WTC11 (cell line): ENCODE measurements around the gene WDFY4. TPM values are rescaled to one million over a fixed set of nuclear protein-coding genes. Genes with fewer than 3 reads are reported as not detected.
A peak's percentile ranks its signal among the peaks of the same experiment; 100 is the strongest.

Experiments
- ATAC-seq: fragments of 200-7000 bp; cut with Tn5 transposase; 2 replicates; pipeline ENCODE4 v1.10.0; 2021; ENCODE audit warnings: mild to moderate bottlenecking, moderate library complexity
- CTCF ChIA-PET: fragments of 300-600 bp; sonication (Branson Sonifier 250); formaldehyde crosslinking; loops from one replicate; lab custom pipeline; 2021; ENCODE audit warnings: antibody characterized with exemption; lab: Charles Lee
- POLR2A ChIA-PET: fragments of 350-600 bp; sonication (Branson Sonifier 250); formaldehyde crosslinking; loops from one replicate; lab custom pipeline; 2021; ENCODE audit warnings: antibody characterized with exemption; lab: Charles Lee
- DNase-seq: peaks from one replicate; pipeline ENCODE4 v3.0.0; 2021; ENCODE audit warnings: low spot score
- H3K27ac Mint-ChIP-seq: 2 replicates; pipeline ENCODE4 v1.8.0; 2021; ENCODE audit warnings: mixed read lengths
- H3K27me3 Mint-ChIP-seq: 2 replicates; pipeline ENCODE4 v1.8.0; 2021; ENCODE audit warnings: low read depth, mild to moderate bottlenecking, moderate library complexity, mixed read lengths
- H3K36me3 Mint-ChIP-seq: 2 replicates; pipeline ENCODE4 v1.8.0; 2021; ENCODE audit warnings: mixed read lengths
- H3K4me1 Mint-ChIP-seq: 2 replicates; pipeline ENCODE4 v1.8.0; 2022; ENCODE audit warnings: mixed read lengths
- H3K4me3 Mint-ChIP-seq: 2 replicates; pipeline ENCODE4 v1.8.0; 2021; ENCODE audit warnings: mild to moderate bottlenecking, moderate library complexity, mixed read lengths
- H3K9me3 Mint-ChIP-seq: 2 replicates; pipeline ENCODE4 v1.8.0; 2021; ENCODE audit warnings: mixed read lengths
- AFF4 ChIP-seq: sonication (generic); formaldehyde crosslinking; IDR thresholded peaks from 2 replicates; pipeline ENCODE4 v1.8.1; 2023; ENCODE audit warnings: mild to moderate bottlenecking, missing genetic modification reagents, borderline replicate concordance
- ATF3 ChIP-seq: sonication (generic); formaldehyde crosslinking; conservative IDR thresholded peaks from 2 replicates; pipeline ENCODE4 v1.8.1; 2022; ENCODE audit warnings: mild to moderate bottlenecking, missing genetic modification reagents
- CTCF ChIP-seq: fragments of 200-600 bp; IDR thresholded peaks from 2 replicates; pipeline ENCODE4 v1.8.0; 2022; ENCODE audit warnings: antibody characterized with exemption
- ERG ChIP-seq: fragments of 250-450 bp; sonication (Bioruptor Pico); IDR thresholded peaks from 2 replicates; pipeline ENCODE4 v1.8.0; 2021; ENCODE audit warnings: mild to moderate bottlenecking
- ETV6 ChIP-seq: sonication (generic); formaldehyde crosslinking; IDR thresholded peaks from 2 replicates; pipeline ENCODE4 v1.8.1; 2022; ENCODE audit warnings: mild to moderate bottlenecking, missing genetic modification reagents
- FOXP4 ChIP-seq: sonication (generic); formaldehyde crosslinking; IDR thresholded peaks from 2 replicates; pipeline ENCODE4 v1.8.0; 2022; ENCODE audit warnings: mild to moderate bottlenecking, missing genetic modification reagents
- GABPB1 ChIP-seq: sonication (generic); formaldehyde crosslinking; IDR thresholded peaks from 2 replicates; pipeline ENCODE4 v1.8.1; 2023; ENCODE audit warnings: mild to moderate bottlenecking, missing genetic modification reagents
- KAT7 ChIP-seq: sonication (generic); formaldehyde crosslinking; IDR thresholded peaks from 2 replicates; pipeline ENCODE4 v1.8.1; 2023; ENCODE audit warnings: missing genetic modification reagents, mild to moderate bottlenecking, borderline replicate concordance
- MYBL2 ChIP-seq: sonication (generic); formaldehyde crosslinking; IDR thresholded peaks from 2 replicates; pipeline ENCODE4 v1.8.1; 2023; ENCODE audit warnings: mild to moderate bottlenecking, moderate library complexity, missing genetic modification reagents
- NR3C1 ChIP-seq: sonication (generic); formaldehyde crosslinking; conservative IDR thresholded peaks from 2 replicates; pipeline ENCODE4 v1.8.1; 2023; ENCODE audit warnings: low read depth, mild to moderate bottlenecking, missing genetic modification reagents
- SP1 ChIP-seq: sonication (generic); formaldehyde crosslinking; conservative IDR thresholded peaks from 2 replicates; pipeline ENCODE4 v1.8.1; 2022; ENCODE audit warnings: missing genetic modification reagents
- STAT6 ChIP-seq: sonication (generic); formaldehyde crosslinking; conservative IDR thresholded peaks from 2 replicates; pipeline ENCODE4 v1.8.1; 2023; ENCODE audit warnings: mild to moderate bottlenecking, low read depth, missing genetic modification reagents, moderate library complexity
- ZNF232 ChIP-seq: sonication (generic); formaldehyde crosslinking; IDR thresholded peaks from 2 replicates; pipeline ENCODE4 v1.8.0; 2022; ENCODE audit warnings: mild to moderate bottlenecking, missing genetic modification reagents
- ZNF317 ChIP-seq: sonication (generic); formaldehyde crosslinking; IDR thresholded peaks from 2 replicates; pipeline ENCODE4 v1.8.1; 2023; ENCODE audit warnings: low read depth, mild to moderate bottlenecking, moderate library complexity, missing genetic modification reagents, borderline replicate concordance
- total RNA-seq: library from RNA; stranded (reverse); gene quantifications from 3 replicates; pipeline ENCODE4 v1.2.3, GENCODE V29; 2021

WDFY4 gene
- total RNA-seq, 1 experiment from 2014 or later: 0.13 TPM

GRCh38 chr10:48742891-48743860, 58.5 kb downstream of the WDFY4 start (continued):
- no peak for TF ChIP-seq STAT6 (CRISPR knock-in tag)

- DNase-seq (no peak), ATAC-seq (no peak)
- Mint-ChIP-seq H3K4me3 (no peak overlapping the region), H3K9me3 (no peaks in the 10 kb centered on the region), H3K27ac (no peak overlapping the region), H3K27me3 (no peaks in the 10 kb centered on the region), H3K36me3 (no peaks in the 10 kb centered on the region), H3K4me1 (peaks cover 5% of the 10 kb centered on the region)
- CTCF ChIA-PET: interaction anchor here (1.6 kb wide), 1 partner anchor 88 kb away, joined by 10 read pairs; no protein-coding TSS in a partner anchor
- TF ChIP-seq KAT7 (no peak), NR3C1 (no peak), ATF3 (CRISPR knock-in tag) (no peak), ETV6 (CRISPR knock-in tag) (no peak), SP1 (no peak), ZNF317 (no peak)
- POLR2A ChIA-PET: no interaction called here
Measured at GRCh38 chr10:48744587-48744986, 59.9 kb downstream of the WDFY4 start.

GRCh38 chr10:48745662-48746245, 61.1 kb downstream of the WDFY4 start:
- Mint-ChIP-seq H3K4me1 (peaks cover 2% of the 10 kb centered on the region; the same call in 1 of the 2 replicates), H3K36me3 (no peaks in the 10 kb centered on the region), H3K4me3 (no peak overlapping the region), H3K27me3 (no peaks in the 10 kb centered on the region), H3K27ac (no peak overlapping the region), H3K9me3 (peaks cover 4% of the 10 kb centered on the region; the same call in 1 of the 2 replicates)
- peak; percentile 83 for DNase-seq
- TF ChIP-seq FOXP4 (no peak), CTCF (peak; percentile 46)
- peak; percentile 98 for ATAC-seq
- CTCF ChIA-PET: interaction anchor here (0.6 to 1.6 kb wide), 22 partner anchors 9 to 664 kb away, joined by 3 to 11 read pairs (median 3); partner anchors contain the start of gene WDFY4
- POLR2A ChIA-PET: no interaction called here

- Mint-ChIP-seq H3K27me3 (no peaks in the 10 kb centered on the region), H3K9me3 (peaks cover 7% of the 10 kb centered on the region; the same call in 1 of the 2 replicates), H3K4me3 (no peak overlapping the region), H3K27ac (no peak overlapping the region), H3K36me3 (no peaks in the 10 kb centered on the region), H3K4me1 (peaks cover 2% of the 10 kb centered on the region; the same call in 1 of the 2 replicates)
- DNase-seq: no peak
- no peak for ATAC-seq
- ChIA-PET POLR2A (no interaction called here), CTCF (no interaction called here)
- TF ChIP-seq AFF4 (CRISPR knock-in tag): no peak
- TF ChIP-seq ZNF232 (CRISPR knock-in tag): no peak
- no peak for TF ChIP-seq ERG
- TF ChIP-seq GABPB1 (CRISPR knock-in tag): no peak
- no peak for TF ChIP-seq MYBL2
Measured at GRCh38 chr10:48748573-48748972, 63.9 kb downstream of the WDFY4 start.
